GM23338 (cell line): Measurements from ENCODE around the gene PBXIP1. TPM values are rescaled to one million over a fixed set of nuclear protein-coding genes. Genes with fewer than 3 reads are reported as not detected.

Experiments used
- ATAC-seq: fragments of 200-7000 bp; cut with Tn5 transposase; 3 replicates; pipeline ENCODE4 v1.9.1; 2020
- DNase-seq: peaks from one replicate; pipeline ENCODE4 v3.0.0-alpha.2; 2015; ENCODE audit warnings: low spot score
- H2AFZ ChIP-seq: fragments of 200-600 bp; sonication (generic); 2 replicates; pipeline ENCODE4 v1.8.0; 2016; ENCODE audit warnings: antibody characterized with exemption, mild to moderate bottlenecking, moderate library complexity
- H3F3A ChIP-seq: fragments of 200-600 bp; sonication (generic); replicated peaks from 2 replicates; pipeline ENCODE4 v1.8.0; 2017; ENCODE audit warnings: antibody characterized with exemption, mixed run types, low read depth
- H3K27ac ChIP-seq: fragments of 200-600 bp; sonication (generic); 2 replicates; pipeline ENCODE4 v1.6.1; 2016; ENCODE audit warnings: low read depth
- H3K27me3 ChIP-seq: fragments of 200-600 bp; sonication (generic); 2 replicates; pipeline ENCODE4 v1.8.0; 2016; ENCODE audit warnings: mild to moderate bottlenecking, mixed run types, moderate library complexity; ENCODE audit not compliant: insufficient read depth
- H3K36me3 ChIP-seq: fragments of 200-600 bp; sonication (generic); 2 replicates; pipeline ENCODE4 v1.8.0; 2016; ENCODE audit warnings: mild to moderate bottlenecking; ENCODE audit not compliant: insufficient read depth
- H3K4me1 ChIP-seq: fragments of 200-600 bp; sonication (generic); 2 replicates; pipeline ENCODE4 v1.8.0; 2016; ENCODE audit warnings: mild to moderate bottlenecking, moderate library complexity; ENCODE audit not compliant: insufficient read depth
- H3K4me2 ChIP-seq: fragments of 200-600 bp; sonication (generic); 2 replicates; pipeline ENCODE4 v1.7.1; 2017; ENCODE audit warnings: mixed run types
- H3K4me3 ChIP-seq: fragments of 200-600 bp; sonication (generic); 2 replicates; pipeline ENCODE4 v1.6.1; 2016; ENCODE audit warnings: mixed run types
- H3K79me2 ChIP-seq: fragments of 200-600 bp; sonication (generic); replicated peaks from 2 replicates; pipeline ENCODE4 v1.8.0; 2017; ENCODE audit warnings: mild to moderate bottlenecking; ENCODE audit not compliant: insufficient read depth
- H3K9me2 ChIP-seq: fragments of 200-600 bp; sonication (generic); 2 replicates; pipeline ENCODE4 v1.8.0; 2017; ENCODE audit not compliant: insufficient read depth
- H4K20me1 ChIP-seq: fragments of 200-600 bp; sonication (generic); replicated peaks from 2 replicates; pipeline ENCODE4 v1.8.0; 2017; ENCODE audit warnings: mild to moderate bottlenecking; ENCODE audit not compliant: insufficient read depth
- H3K27ac Mint-ChIP-seq: 2 replicates; pipeline ENCODE4 v1.8.0; 2020; ENCODE audit warnings: inconsistent platforms, mild to moderate bottlenecking, moderate library complexity, mixed read lengths
- H3K27me3 Mint-ChIP-seq: 3 replicates; pipeline ENCODE4 v1.8.0; 2022; ENCODE audit warnings: low read depth, mild to moderate bottlenecking, moderate library complexity, mixed read lengths, inconsistent platforms; ENCODE audit not compliant: insufficient read depth, poor library complexity
- H3K36me3 Mint-ChIP-seq: 3 replicates; pipeline ENCODE4 v1.8.0; 2021; ENCODE audit warnings: low read depth, mild to moderate bottlenecking, inconsistent platforms, moderate library complexity, mixed read lengths
- H3K4me1 Mint-ChIP-seq: 3 replicates; pipeline ENCODE4 v1.8.0; 2020; ENCODE audit warnings: mild to moderate bottlenecking, inconsistent platforms, mixed read lengths
- H3K4me3 Mint-ChIP-seq: 3 replicates; pipeline ENCODE4 v1.8.0; 2021; ENCODE audit warnings: moderate library complexity, mild to moderate bottlenecking, inconsistent platforms, mixed read lengths
- H3K9me3 Mint-ChIP-seq: 3 replicates; pipeline ENCODE4 v1.8.0; 2020; ENCODE audit warnings: moderate library complexity, mild to moderate bottlenecking, inconsistent platforms, mixed read lengths
- CREB1 ChIP-seq: fragments of 250-450 bp; sonication (Bioruptor Pico); IDR thresholded peaks from 2 replicates; pipeline ENCODE4 v1.5.0; 2020; ENCODE audit warnings: low read depth, mild to moderate bottlenecking, moderate library complexity
- ETS1 ChIP-seq: IDR thresholded peaks from 2 replicates; pipeline ENCODE4 v1.6.1; 2016; ENCODE audit warnings: antibody characterized with exemption
- EZH2 ChIP-seq: fragments of 200-600 bp; sonication (generic); IDR thresholded peaks from one replicate; pipeline ENCODE4 v1.8.0; 2017; ENCODE audit warnings: antibody characterized with exemption, mild to moderate bottlenecking, low read depth; ENCODE audit not compliant: unreplicated experiment
- EZH2phosphoT487 ChIP-seq: fragments of 200-600 bp; sonication (generic); IDR thresholded peaks from one replicate; pipeline ENCODE4 v1.8.1; 2018; ENCODE audit warnings: antibody characterized with exemption; ENCODE audit not compliant: unreplicated experiment
- JUNB ChIP-seq: IDR thresholded peaks from one replicate; pipeline ENCODE4 v1.6.1; 2016; ENCODE audit warnings: antibody characterized with exemption; ENCODE audit not compliant: unreplicated experiment
- NANOG ChIP-seq: IDR thresholded peaks from 2 replicates; pipeline ENCODE4 v1.6.1; 2016; ENCODE audit warnings: antibody characterized with exemption, borderline replicate concordance
- REST ChIP-seq: IDR thresholded peaks from one replicate; pipeline ENCODE4 v1.6.1; 2018; ENCODE audit warnings: antibody characterized with exemption; ENCODE audit not compliant: unreplicated experiment
- STAT1 ChIP-seq: IDR thresholded peaks from one replicate; pipeline ENCODE4 v1.6.1; 2016; ENCODE audit warnings: antibody characterized with exemption; ENCODE audit not compliant: unreplicated experiment
- ZNF114 ChIP-seq: fragments of 250-450 bp; sonication (Bioruptor Pico); IDR thresholded peaks from 2 replicates; pipeline ENCODE4 v1.5.0; 2020; ENCODE audit warnings: mild to moderate bottlenecking, moderate library complexity
- ZNF331 ChIP-seq: fragments of 250-450 bp; sonication (Bioruptor Pico); IDR thresholded peaks from 2 replicates; pipeline ENCODE4 v1.5.0; 2020; ENCODE audit warnings: low read depth, mild to moderate bottlenecking, moderate library complexity
- polyA plus RNA-seq: library from polyadenylated mRNA; unstranded; fragments of >200 nt; fragmentation: Nextera tagmentation; extraction: Ambion mirVana; gene quantifications from 2 replicates; pipeline ENCODE4 v1.2.1, GENCODE V29; 2016
- total RNA-seq: library from RNA; depleted of rRNA; stranded (reverse); fragments of >200 nt; shearing (Covaris generic); gene quantifications from 2 replicates; pipeline ENCODE4 v1.2.3, GENCODE V29; 2014
- TF ChIP-seq, protein P1 (sequence below), 2 experiments: fragments of 200-600 bp in 1 of 2; sonication (generic) in 1 of 2; conservative IDR thresholded peaks; 2 replicates each; pipeline versions ENCODE4 v1.5.1 to v1.6.1; 2016 to 2017; ENCODE audit warnings: antibody characterized with exemption in 2 of 2, low read depth in 2 of 2, mild to moderate bottlenecking in 2 of 2, moderate library complexity in 1 of 2

PBXIP1 gene
- total and polyA plus RNA-seq, 2 experiments from 2014 or later: 7.0 to 31.8 TPM

- TF ChIP-seq NANOG (no peak), CREB1 (no peak), REST (no peak)
- H4K20me1 ChIP-seq: peaks cover 19% of the 10 kb centered on the region; the same call in 1 of the 2 replicates
- H3K4me1 Mint-ChIP-seq: peaks cover 21% of the 10 kb centered on the region
- peaks cover 17% of the 10 kb centered on the region; the same call in 1 of the 2 replicates for H3F3A ChIP-seq
- no peaks in the 10 kb centered on the region for H3K27me3 ChIP-seq
- H3K27me3 Mint-ChIP-seq: peaks cover 14% of the 10 kb centered on the region
- H2AFZ ChIP-seq: no peak overlapping the region
- no peaks in the 10 kb centered on the region; the same call in 2 of the 3 replicates for H3K9me3 Mint-ChIP-seq
- H3K4me2 ChIP-seq: no peak overlapping the region
- H3K27ac ChIP-seq: no peak overlapping the region
- peaks cover 5% of the 10 kb centered on the region for H3K4me1 ChIP-seq
- no peak overlapping the region; the same call in 1 of the 2 replicates for H3K27ac Mint-ChIP-seq
- no peaks in the 10 kb centered on the region for H3K9me2 ChIP-seq
- peaks cover 60% of the 10 kb centered on the region for H3K36me3 Mint-ChIP-seq
- DNase-seq (no peak), ATAC-seq (no peak)
- H3K79me2 ChIP-seq: peaks cover 41% of the 10 kb centered on the region
- peaks cover 9% of the 10 kb centered on the region; the same call in 1 of the 2 replicates for H3K36me3 ChIP-seq
- H3K4me3 Mint-ChIP-seq: peak overlapping the region; percentile 7; the same call in 1 of the 3 replicates
- no peak overlapping the region for H3K4me3 ChIP-seq
Measured at GRCh38 chr1:154989195-154989860, 33.4 kb upstream of the PBXIP1 start.

DNA sequence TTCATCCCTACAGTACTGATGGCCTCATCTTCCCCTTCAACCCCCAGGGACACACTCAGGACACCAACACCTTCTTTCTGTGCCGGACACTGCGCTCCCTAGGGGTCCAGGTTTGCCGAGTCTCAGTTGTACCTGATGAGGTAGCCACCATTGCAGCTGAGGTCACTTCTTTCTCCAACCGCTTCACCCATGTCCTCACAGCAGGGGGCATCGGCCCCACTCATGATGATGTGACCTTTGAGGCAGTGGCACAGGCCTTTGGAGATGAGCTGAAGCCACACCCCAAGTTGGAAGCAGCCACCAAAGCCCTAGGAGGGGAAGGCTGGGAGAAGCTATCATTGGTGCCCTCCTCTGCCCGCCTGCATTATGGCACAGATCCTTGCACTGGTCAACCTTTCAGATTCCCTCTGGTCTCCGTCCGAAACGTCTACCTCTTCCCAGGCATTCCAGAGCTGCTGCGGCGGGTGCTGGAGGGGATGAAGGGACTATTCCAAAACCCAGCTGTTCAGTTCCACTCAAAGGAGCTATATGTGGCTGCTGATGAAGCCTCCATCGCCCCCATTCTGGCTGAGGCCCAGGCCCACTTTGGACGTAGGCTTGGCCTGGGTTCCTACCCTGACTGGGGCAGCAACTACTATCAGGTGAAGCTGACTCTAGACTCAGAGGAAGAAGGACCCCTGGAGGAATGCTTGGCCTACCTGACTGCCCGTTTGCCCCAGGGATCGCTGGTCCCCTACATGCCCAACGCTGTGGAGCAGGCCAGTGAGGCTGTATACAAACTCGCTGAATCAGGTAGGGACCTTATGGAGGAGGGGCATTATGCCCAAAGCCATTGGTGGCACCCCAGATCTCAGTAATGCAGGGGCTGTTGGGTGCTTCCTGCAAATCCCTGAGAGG is 32.4 kb upstream of the PBXIP1 start:
- Mint-ChIP-seq H3K27me3 (peaks cover 13% of the 10 kb centered on the region), H3K4me3 (no peak overlapping the region), H3K36me3 (peaks cover 65% of the 10 kb centered on the region), H3K27ac (peak overlapping the region; percentile 35; the same call in 1 of the 2 replicates), H3K4me1 (peaks cover 17% of the 10 kb centered on the region), H3K9me3 (no peaks in the 10 kb centered on the region; the same call in 2 of the 3 replicates)
- Histone ChIP-seq H4K20me1 (peaks cover 19% of the 10 kb centered on the region; the same call in 1 of the 2 replicates), H3K27me3 (no peaks in the 10 kb centered on the region), H3F3A (peaks cover 12% of the 10 kb centered on the region; the same call in 1 of the 2 replicates), H3K9me2 (no peaks in the 10 kb centered on the region), H2AFZ (no peak overlapping the region), H3K4me1 (peaks cover 9% of the 10 kb centered on the region), H3K79me2 (peaks cover 51% of the 10 kb centered on the region), H3K36me3 (peaks cover 9% of the 10 kb centered on the region; the same call in 1 of the 2 replicates), H3K27ac (no peak overlapping the region), H3K4me3 (no peak overlapping the region), H3K4me2 (no peak overlapping the region)
- no peak for DNase-seq
- ATAC-seq: no peak
- TF ChIP-seq ETS1 (no peak), EZH2phosphoT487 (no peak), EZH2 (no peak), REST (no peak), JUNB (no peak), NANOG (no peak), STAT1 (no peak), ZNF331 (CRISPR knock-in tag) (no peak), ZNF114 (CRISPR knock-in tag) (no peak)
- TF ChIP-seq, protein P1, sequence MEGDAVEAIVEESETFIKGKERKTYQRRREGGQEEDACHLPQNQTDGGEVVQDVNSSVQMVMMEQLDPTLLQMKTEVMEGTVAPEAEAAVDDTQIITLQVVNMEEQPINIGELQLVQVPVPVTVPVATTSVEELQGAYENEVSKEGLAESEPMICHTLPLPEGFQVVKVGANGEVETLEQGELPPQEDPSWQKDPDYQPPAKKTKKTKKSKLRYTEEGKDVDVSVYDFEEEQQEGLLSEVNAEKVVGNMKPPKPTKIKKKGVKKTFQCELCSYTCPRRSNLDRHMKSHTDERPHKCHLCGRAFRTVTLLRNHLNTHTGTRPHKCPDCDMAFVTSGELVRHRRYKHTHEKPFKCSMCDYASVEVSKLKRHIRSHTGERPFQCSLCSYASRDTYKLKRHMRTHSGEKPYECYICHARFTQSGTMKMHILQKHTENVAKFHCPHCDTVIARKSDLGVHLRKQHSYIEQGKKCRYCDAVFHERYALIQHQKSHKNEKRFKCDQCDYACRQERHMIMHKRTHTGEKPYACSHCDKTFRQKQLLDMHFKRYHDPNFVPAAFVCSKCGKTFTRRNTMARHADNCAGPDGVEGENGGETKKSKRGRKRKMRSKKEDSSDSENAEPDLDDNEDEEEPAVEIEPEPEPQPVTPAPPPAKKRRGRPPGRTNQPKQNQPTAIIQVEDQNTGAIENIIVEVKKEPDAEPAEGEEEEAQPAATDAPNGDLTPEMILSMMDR (conservative IDR thresholded peaks at IDR 0.05; ENCODE audit: low read depth in 2 of 2): no peak
